GM18873 (cell line): ENCODE data around the gene ARF6.
"Not testable (repeated sequence)": the region's sequence is repeated elsewhere in the genome, so short reads cannot be mapped to it uniquely, and the experiment has no call there.

Experiments used
- ATAC-seq: cut with Tn5 transposase; IDR thresholded peaks from one replicate; pipeline ENCODE4 v1.9.1; 2021; ENCODE audit warnings: mild to moderate bottlenecking, moderate library complexity, moderate number of reproducible peaks; ENCODE audit not compliant: unreplicated experiment, low FRiP score

Gene ARF6

DNA sequence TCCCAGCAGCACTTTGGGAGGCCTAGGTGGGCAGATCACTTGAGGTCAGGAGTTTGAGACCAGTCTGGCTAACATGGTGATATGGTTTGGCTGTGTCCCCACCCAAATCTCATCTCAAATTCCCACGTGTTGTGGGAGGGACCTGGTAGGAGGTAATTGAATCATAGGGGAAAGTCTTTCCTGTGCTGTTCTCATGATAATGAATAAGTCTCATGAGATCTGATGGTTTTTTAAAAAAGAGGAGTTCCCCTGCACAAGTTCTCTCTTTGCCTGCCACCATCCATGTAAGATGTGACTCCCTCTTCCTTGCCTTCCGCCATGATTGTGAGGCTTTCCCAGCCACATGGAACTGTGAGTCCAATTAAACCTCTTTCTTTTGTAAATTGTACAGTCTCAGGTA, 43.4 kb downstream of the ARF6 start:
- not testable (repeated sequence) for ATAC-seq

DNA sequence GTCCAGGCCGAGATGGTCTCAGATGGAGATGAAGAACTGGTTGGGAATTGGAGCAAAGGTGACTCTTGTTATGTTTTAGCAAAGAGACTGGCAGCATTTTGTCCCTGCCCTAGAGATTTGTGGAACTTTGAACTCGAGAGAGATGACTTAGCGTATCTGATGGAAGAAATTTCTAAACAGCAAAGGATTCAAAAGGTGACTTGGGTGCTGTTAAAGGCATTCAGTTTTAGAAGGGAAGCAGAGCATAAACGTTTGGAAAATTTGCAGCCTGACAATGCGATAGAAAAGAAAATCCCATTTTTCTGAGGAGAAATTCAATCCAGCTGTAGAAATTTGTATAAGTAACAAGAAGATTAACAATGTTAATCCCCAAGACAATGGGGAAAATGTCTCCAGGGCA, 44.0 kb downstream of the ARF6 start:
- ATAC-seq = not testable (repeated sequence)

DNA sequence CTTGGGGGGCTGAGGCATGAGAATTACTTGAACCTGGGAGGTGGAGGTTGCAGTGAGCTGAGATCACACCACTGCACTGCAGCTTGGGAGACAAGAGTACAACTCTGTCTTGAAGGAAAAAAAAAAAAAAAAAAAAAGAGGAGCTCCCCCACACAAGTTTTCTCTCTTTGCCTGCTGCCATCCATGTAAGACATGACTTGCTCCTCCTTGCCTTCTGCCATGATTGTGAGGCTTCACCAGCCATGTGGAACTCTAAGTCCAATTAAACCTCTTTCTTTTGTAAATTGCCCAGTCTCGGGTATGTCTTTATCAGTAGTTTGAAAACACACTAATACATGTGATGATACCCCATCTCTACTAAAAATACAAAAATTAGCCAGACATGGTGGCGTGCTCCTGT, 46.3 kb downstream of the ARF6 start:
- ATAC-seq = not testable (repeated sequence)

DNA sequence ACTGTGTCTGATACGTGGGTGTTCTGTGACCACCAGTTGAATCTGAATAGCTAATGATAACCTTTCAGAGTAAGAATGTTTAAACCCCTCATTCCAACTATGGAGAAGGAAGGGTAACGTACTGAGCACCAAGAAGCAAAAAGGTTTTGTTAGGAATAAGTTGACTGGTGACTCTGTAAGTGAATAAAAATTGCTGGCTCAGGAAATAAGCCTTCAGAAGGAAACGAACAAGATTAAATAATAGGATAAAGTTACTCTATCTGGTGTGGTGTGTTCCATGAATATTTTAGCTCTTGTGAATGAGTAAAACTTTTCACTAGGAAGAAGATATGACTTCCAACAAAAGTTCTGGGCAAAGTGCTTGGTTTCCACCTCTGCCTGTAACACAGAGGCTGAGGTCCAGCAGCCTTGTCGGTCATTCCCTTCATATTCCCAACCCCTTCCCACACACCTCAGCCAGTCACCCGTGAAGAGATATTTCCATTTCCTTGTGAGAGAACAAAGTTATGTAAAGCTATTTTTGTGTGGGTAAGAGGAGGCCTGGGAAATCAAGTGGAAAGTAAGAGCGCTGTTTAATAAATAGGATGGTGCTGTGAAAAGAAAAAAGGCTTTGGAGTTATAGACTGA, 47.1 kb downstream of the ARF6 start:
- ATAC-seq = no peak

DNA sequence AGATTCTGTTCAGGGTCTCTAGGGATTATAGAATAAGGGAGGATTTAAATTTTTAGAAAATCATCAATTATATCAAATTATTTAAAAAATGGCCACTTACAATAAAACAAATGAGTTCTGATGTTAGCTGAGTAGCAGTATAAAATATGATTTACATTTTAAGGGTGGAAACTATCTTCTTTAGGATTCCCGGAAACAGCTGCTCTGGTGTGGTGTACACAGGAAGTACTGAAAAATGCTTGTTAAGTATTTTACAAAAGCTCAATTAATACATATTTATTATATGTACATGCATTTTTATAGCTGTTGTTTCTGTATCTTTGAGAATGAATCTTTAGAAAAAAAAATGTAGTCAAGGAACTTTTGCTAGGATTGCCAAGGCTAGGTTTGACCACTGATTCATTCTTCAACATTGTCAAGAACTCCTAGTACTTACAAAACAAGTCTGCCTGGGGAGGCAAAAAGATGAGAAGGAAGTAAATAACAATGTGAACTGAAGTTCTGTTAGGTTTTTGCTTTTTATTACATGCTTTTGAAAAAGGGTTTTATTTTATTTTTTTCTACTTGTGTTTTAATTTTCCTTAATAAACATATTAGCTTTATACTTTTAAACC, 48.0 kb downstream of the ARF6 start:
- ATAC-seq = no peak

DNA sequence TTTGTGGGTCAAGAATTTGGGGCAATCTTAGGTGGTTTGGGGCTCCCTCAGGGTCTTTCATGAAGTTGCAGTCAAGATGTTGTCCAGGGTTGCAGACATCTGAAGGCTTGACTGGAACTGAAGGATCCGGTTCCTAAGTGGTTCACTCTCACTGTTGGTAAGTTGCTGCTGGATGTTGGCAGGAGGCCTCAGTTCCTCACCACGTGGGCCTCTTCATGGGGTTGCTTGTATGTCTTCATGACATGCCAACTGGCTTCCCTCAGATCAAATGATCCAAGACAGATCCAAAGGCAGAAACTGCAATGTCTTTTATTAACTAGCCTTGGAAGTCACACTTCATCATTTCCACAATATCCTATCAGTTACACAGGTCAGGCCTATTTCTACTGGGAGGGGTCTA, 49.2 kb downstream of the ARF6 start:
- ATAC-seq = no peak

DNA sequence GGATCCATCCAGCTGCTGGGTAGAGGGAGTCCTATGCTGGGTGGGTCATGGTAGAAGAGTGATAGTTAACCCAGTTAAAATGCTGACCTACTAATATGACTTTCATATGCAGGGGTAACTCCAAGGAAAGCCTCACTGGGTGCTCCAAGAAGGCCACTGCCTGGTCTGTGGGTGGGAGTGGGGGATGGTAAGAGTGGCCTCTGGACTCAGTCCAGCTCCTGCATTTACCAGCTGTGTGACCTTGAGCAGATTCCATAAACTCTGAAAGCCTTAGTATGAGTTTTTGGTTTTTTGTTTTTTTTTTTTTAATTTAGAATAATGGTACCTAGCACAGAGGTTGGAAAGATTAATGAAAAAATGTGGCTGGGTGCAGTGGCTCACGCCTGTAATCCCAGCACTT, 51.6 kb downstream of the ARF6 start:
- ATAC-seq = no peak

DNA sequence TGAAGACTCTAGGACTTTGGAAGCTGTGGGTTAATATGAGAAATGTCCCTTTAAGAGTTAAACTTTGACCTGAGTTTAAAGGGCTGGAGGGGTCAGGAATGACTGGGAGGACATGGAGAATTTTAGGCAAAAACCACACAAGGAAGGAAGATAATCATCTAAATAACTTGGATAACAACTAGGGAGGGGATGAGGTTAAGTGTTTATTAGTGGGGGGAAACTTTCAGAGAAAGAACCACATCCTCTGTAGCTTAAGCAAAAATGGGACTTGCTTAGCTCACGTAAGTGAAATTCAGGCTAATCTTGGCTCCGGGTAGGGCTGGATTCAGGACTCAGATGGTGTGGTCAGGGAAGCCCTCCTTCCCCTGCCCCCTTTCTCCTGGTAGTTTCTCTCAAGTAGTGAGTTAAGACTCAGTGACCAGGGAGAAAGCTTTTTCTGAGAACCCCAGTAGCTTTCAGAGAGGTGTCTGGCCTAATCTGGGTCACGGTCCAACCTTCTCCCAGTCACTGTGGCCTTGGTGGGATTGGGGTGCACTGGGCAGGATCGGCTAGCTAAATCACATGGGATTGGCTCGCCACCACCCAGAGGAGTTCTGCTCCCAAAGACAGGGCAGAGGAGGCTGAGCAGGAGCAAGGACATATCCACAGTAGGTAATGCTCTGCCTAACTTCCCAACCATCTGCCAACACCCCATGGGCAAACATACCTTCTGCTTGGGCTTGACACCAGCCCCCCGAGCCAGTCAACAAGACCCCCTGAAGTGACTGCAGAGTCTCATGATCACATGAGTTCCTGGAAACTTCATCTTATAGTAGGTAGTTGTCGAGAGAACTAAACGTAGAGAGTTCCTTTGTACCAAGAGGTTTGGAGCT, 52.8 kb downstream of the ARF6 start:
- no peak for ATAC-seq
